Left cardiac atrium (tissue), 4 donors: ENCODE results near the gene SULT1C3. TPM values are rescaled to one million over a fixed set of nuclear protein-coding genes. Genes with fewer than 3 reads are reported as not detected.
A peak's percentile ranks its signal among the peaks of the same experiment; 100 is the strongest.

Experiments
- ATAC-seq, 2 donors: fragments of 200-7000 bp; cut with Tn5 transposase; one replicate each; pipeline ENCODE4 v1.9.1; 2020; ENCODE audit warnings: mild to moderate bottlenecking in 2 of 2, moderate library complexity in 2 of 2
- DNase-seq: peaks from one replicate; pipeline ENCODE4 v3.0.0-alpha.2; 2020
- intact Hi-C, 2 donors: fragments of 100-400 bp; cut with DNase I; formaldehyde crosslinking; loops; one replicate each; pipeline versions ENCODE4 v1.14.1 to v1.15.1; 2022 to 2023
- long read RNA-seq: library from polyadenylated mRNA; unstranded; transcript quantifications from one replicate; pipeline ENCODE4 v2.0.0, GENCODE V29; 2021
- total RNA-seq, 2 donors: library from RNA; stranded (reverse); fragmentation: NEBNext Ultra II Directional; extraction: Animal tissue kit (Norgen Biotek cat#: 25700); gene quantifications; one replicate each; pipeline ENCODE4 v1.2.1, GENCODE V29; 2021
- donor health status: DM: no; HTN: yes; CAD: no.
- donor health status: DM: no; HTN: yes; CAD: no; lungs with severe emphysema.
- donor health status: DM: yes; HTN: yes; CAD: no.
- donor health status: Dilated cardiomyopathy.

SULT1C3 gene
- total RNA-seq: not detected
- long read RNA-seq: 0 reads

- no peak for DNase-seq
- intact Hi-C loops: no loop called here
- no peak for ATAC-seq
These were observed at the start of gene SULT1C3 for GRCh38 chr2:108239786-108240185. SULT1C3 (plus strand) TSS chr2:108239968; CDS start chr2:108247195, 7,227 bp downstream.

GRCh38 chr2:108193251-108193650, 46.5 kb upstream of the SULT1C3 start:
- ATAC-seq: no peak
- intact Hi-C loops: no loop called here
- DNase-seq: no peak

GRCh38 chr2:108194409-108195132, 45.2 kb upstream of the SULT1C3 start:
- no peak for DNase-seq
- ATAC-seq: no peak
- intact Hi-C loops: no loop called here

GRCh38 chr2:108195133-108195439, 44.7 kb upstream of the SULT1C3 start:
- intact Hi-C loops: no loop called here
- ATAC-seq: no peak
- no peak for DNase-seq

GRCh38 chr2:108199726-108200125, 40.0 kb upstream of the SULT1C3 start:
- ATAC-seq (no peak), DNase-seq (no peak)
- intact Hi-C loops: no loop called here

GRCh38 chr2:108200569-108200968, 39.2 kb upstream of the SULT1C3 start:
- DNase-seq (no peak), ATAC-seq (no peak)
- intact Hi-C loops: no loop called here

- intact Hi-C loops: no loop called here
- no peak for ATAC-seq
- DNase-seq: no peak
These were observed 27.1 kb upstream of the SULT1C3 start for GRCh38 chr2:108212671-108213070.

- ATAC-seq (peak; percentile 32 to 65), DNase-seq (peak; percentile 17)
- intact Hi-C loops: no loop called here
These were observed 24.0 kb upstream of the SULT1C3 start for GRCh38 chr2:108215794-108216211.

- intact Hi-C loops: no loop called here
- ATAC-seq (no peak), DNase-seq (no peak)
These were observed 22.6 kb upstream of the SULT1C3 start for GRCh38 chr2:108217211-108217610.

GRCh38 chr2:108219688-108220087, 20.1 kb upstream of the SULT1C3 start:
- ATAC-seq (no peak), DNase-seq (no peak)
- intact Hi-C loops: no loop called here

GRCh38 chr2:108220191-108220590, 19.6 kb upstream of the SULT1C3 start:
- ATAC-seq (no peak), DNase-seq (no peak)
- intact Hi-C loops: no loop called here

- intact Hi-C loops: no loop called here
- DNase-seq (no peak), ATAC-seq (peak; percentile 25 to 78)
These were observed 18.7 kb upstream of the SULT1C3 start for GRCh38 chr2:108220942-108221541.

GRCh38 chr2:108222261-108222660, 17.5 kb upstream of the SULT1C3 start:
- ATAC-seq (no peak), DNase-seq (no peak)
- intact Hi-C loops: no loop called here

- ATAC-seq (no peak), DNase-seq (no peak)
- intact Hi-C loops: no loop called here
These were observed 16.2 kb upstream of the SULT1C3 start for GRCh38 chr2:108223573-108223972.

- DNase-seq (no peak), ATAC-seq (no peak)
- intact Hi-C loops: no loop called here
These were observed 15.7 kb upstream of the SULT1C3 start for GRCh38 chr2:108224022-108224421.

GRCh38 chr2:108226564-108226963, 13.2 kb upstream of the SULT1C3 start:
- intact Hi-C loops: no loop called here
- DNase-seq (no peak), ATAC-seq (no peak)

GRCh38 chr2:108228006-108228405, 11.8 kb upstream of the SULT1C3 start:
- intact Hi-C loops: no loop called here
- ATAC-seq (no peak), DNase-seq (no peak)

GRCh38 chr2:108228537-108228936, 11.2 kb upstream of the SULT1C3 start:
- ATAC-seq (no peak), DNase-seq (no peak)
- intact Hi-C loops: no loop called here

- intact Hi-C loops: no loop called here
- no peak for ATAC-seq
These were observed 9.9 kb upstream of the SULT1C3 start for GRCh38 chr2:108229875-108230274.

GRCh38 chr2:108235577-108235976, 4.2 kb upstream of the SULT1C3 start:
- ATAC-seq (no peak), DNase-seq (no peak)
- intact Hi-C loops: no loop called here

More at GRCh38 chr2:108229875-108230274, 9.9 kb upstream of the SULT1C3 start:
- DNase-seq: no peak

GRCh38 chr2:108236676-108237335, 3.0 kb upstream of the SULT1C3 start:
- no peak for ATAC-seq
- no peak for DNase-seq
- intact Hi-C loops: no loop called here
